HG02588 (cell line): ENCODE measurements around the gene KRTAP1-3.
"Not testable (repeated sequence)": the region's sequence is repeated elsewhere in the genome, so short reads cannot be mapped to it uniquely, and the experiment has no call there.

Source experiments
- ATAC-seq: cut with Tn5 transposase; IDR thresholded peaks from one replicate; pipeline ENCODE4 v1.9.1; 2021; ENCODE audit warnings: mild to moderate bottlenecking, moderate library complexity; ENCODE audit not compliant: unreplicated experiment

The KRTAP1-3 gene

DNA sequence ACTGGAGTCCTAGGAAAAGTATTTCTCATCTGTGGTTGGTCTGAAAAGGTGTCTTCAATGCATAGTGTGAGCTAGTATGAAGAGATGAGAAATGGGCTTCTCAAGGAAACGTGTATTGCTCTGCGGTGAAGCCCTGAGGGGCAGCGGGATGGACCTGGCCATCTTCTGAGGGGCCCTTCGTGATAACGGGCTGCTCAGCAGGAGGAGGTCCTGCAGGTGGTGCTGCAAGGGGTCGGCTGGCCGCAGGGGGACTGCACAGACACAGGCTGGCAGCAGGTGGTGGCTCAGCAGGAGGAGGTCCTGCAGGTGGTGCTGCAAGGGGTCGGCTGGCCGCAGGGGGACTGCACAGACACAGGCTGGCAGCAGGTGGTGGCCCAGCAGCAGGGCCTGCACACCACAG, 19.9 kb upstream of the KRTAP1-3 start:
- not testable (repeated sequence) for ATAC-seq

DNA sequence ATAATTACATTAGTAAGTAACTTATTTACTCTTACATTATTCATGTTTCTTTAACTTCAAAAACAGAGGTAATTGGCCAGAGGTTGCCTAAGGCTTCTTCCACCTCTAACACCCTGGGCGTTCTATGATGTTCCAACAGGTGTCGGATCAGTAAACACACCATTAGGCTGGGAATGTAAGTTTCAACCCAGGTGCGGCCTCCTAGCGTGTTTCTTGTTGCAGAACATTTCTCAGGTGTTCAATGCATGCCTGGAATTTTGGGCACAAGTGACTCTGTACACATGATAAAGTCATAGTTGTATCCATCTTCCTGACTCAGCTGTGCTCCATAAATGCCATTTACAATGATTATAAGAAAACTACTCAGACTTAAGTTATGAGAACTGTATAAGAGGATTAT, 19.4 kb upstream of the KRTAP1-3 start:
- ATAC-seq, result no peak

DNA sequence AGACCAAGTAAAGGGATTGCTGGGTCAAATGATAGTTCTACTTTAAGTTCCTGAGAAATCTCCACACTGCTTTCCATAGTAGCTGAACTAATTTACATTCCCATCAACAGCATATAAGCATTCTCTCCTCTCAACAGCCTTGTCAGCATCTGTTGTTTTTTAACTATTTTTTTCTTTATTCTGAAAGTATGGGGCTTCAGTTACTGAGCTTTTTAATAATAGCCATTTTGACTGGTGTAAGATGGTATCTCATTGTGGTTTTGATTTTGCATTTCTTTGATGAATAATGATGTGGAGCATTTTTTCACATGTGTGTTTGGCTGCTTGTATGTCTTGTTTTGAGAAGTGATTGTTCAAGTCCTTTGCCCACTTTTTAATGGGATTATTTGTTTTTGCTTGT, 17.9 kb upstream of the KRTAP1-3 start:
- no peak for ATAC-seq

DNA sequence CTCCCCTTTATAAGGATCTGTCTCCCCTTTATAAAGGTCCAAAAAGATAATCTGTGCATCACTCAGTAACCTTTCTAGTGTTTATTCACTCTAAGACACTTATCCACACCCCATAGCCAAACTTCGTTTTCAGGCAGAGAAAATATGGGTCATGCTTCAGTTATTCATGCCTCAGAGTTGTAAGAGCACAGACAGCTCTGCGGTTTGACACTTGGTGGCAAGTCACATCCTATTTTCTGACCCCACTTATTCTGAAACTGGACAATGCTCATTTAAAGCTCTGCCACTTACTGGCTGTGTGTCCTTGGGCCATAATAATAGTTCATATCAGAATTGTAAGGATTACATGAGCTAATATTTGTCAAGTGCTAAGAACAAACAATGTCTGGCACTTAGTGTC, 14.4 kb upstream of the KRTAP1-3 start:
- ATAC-seq, result no peak

DNA sequence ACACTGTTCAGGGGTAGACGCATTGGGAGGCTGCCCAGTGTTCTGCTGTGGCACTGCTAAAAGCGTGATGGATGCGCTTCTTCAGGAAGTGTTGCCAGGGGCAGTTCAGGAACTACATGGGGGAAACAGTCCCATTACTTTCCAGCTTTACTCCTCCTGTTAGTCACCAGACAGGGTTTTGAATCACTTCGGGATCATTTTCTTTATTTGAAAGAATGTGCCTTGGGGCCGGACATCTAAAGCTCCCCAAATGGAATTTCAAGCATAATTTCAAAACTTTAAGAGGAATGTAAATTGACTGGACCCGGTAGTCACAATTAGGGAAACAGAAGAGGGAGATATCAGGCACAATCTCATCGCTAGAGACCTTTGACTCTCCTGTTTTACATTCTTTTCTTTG, 13.8 kb upstream of the KRTAP1-3 start:
- ATAC-seq, result no peak

DNA sequence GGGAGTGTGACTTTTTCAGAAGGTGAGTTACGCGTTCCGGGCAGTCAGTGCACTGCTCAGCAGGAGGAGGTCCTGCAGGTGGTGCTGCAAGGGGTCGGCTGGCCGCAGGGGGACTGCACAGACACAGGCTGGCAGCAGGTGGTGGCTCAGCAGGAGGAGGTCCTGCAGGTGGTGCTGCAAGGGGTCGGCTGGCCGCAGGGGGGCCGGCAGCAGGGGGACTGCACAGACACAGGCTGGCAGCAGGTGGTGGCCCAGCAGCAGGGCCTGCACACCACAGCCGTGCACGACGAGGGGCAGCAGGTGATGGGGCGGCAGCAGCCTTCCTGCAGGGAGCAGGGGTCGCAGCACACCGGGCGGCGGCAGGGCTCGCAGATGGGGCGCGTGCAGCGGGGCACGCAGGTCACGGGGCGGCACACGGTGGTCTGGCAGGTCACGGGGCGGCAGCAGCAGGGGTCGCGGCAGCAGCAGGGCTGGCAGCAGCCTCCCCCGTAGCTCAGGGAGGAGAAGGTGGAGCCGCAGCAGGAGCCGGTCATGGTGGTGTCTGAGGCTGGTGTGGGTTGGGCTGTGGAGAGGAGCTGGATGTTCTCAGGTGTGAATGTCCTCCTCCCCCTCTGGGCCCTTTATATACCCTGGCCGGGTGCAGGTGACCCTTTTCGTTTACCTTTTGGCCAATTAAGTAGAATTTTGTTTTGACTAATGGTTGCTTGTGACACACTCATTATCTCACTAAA, 12.2 kb upstream of the KRTAP1-3 start, which contains the start of gene KRTAP2-1:
KRTAP2-1 (minus strand) TSS at position 582 of the 731 bp plus-strand sequence; CDS start at position 533, 49 bp downstream.
- ATAC-seq, result not testable (repeated sequence)

DNA sequence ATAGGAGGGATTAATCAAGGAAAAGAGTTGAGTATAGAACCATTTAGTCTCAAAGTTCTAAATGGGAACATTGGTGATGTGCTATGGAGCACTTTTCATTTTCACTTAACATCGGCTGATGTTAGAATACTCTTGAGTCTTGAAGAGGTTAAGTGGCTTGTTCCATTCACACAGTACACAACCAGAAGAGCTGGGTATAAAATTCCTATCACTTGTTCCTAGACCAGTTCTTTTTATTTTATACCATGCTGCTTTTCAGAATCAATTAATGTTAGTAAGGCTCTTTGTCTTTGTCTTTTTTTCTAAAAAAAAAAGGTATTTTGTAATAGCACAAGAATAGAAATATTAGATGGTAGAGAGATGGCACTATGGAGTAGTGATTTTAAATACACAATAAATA, 8.3 kb upstream of the KRTAP1-3 start:
- no peak for ATAC-seq

DNA sequence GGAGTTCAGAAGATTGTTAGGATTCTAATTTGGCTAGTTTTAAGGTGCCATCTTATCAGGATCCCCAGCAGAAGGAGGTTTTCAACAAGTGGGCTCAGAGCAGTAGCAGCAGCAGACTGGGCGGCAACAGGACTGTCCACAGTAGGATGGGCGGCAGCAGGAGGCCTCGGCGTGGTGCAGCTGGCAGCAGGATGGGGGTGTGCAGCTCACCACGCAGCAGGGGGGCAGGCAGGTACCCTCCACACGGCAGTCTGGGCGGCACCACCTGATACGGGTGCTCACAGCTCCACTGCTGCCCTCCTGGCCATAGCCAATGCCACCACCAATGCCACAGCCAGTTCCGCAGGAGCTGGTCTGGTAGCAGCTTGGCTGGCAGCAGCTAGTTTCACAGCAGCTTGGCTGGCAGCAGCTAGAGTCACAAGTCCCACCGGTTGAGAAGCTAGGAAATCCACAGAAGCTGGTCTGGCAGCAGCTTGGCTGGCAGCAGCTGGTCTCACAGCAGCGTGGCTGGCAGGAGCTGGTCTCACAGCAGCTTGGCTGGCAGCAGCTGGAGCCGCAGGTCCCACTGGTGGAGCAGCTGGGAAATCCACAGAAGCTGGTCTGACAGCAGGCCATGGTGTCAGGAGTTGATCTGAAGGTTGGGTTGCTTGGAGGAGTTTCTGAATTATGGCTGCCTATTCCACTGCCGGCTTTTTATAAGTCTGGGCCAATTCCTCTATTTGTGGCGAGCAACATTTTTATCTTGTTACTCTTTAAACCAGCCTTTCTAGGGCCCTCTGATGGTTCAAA, 6.3 kb upstream of the KRTAP1-3 start, which contains the start of gene KRTAP1-1:
KRTAP1-1 (minus strand) TSS at position 668 of the 789 bp plus-strand sequence; CDS start at position 615, 53 bp downstream.
- ATAC-seq, result not testable (repeated sequence)

DNA sequence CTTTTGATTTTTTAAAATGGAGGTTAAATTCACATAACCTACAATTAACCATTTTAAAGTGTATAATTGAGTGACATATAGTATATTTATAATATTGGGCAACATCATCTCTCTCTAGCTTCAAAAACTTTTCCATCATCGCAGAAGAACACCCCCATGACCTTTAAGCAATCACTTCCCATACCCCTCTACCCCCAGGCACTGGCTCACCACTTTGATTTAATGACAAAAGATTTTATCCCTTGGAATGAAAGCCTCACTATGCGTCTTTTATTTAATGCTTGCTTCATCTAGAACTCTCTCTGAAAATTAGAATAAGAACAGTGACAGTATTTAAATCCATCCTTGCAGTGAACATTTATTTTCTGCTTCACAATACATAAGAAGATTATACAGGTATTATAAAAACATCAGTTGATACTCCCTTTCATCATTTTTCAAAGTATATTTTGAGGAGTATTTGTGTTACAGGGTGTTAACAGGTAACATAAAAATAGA, 3.2 kb upstream of the KRTAP1-3 start:
- ATAC-seq, result no peak

DNA sequence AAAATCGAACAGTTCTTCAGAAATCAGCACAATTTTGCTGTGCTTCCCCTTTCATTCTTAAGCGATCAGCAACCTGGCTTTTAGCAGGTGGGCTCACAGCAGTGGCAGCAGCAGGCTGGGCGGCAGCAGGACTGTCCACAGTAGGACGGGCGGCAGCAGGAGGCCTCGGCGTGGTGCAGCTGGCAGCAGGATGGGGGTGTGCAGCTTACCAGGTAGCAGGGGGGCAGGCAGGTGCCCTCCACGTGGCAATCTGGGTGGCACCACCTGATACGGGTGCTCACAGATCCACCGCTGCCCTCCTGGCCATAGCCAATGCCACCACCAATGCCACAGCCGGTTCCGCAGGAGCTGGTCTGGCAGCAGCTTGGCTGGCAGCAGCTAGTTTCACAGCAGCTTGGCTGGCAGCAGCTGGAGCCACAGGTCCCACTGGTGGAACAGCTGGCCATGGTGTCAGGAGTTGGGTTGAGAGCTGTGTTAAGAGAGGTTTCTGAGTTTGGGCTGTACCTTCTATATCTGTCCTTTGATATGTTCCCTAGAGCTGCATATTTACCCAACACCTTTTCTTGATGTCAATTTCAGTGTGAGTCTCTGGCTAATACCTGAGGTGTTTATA, 4.9 kb downstream of the KRTAP1-3 start, which contains the start of gene KRTAP1-4:
KRTAP1-4 (minus strand) TSS at position 563 of the 613 bp plus-strand sequence; CDS start at position 446, 117 bp downstream.
- ATAC-seq, result no peak

DNA sequence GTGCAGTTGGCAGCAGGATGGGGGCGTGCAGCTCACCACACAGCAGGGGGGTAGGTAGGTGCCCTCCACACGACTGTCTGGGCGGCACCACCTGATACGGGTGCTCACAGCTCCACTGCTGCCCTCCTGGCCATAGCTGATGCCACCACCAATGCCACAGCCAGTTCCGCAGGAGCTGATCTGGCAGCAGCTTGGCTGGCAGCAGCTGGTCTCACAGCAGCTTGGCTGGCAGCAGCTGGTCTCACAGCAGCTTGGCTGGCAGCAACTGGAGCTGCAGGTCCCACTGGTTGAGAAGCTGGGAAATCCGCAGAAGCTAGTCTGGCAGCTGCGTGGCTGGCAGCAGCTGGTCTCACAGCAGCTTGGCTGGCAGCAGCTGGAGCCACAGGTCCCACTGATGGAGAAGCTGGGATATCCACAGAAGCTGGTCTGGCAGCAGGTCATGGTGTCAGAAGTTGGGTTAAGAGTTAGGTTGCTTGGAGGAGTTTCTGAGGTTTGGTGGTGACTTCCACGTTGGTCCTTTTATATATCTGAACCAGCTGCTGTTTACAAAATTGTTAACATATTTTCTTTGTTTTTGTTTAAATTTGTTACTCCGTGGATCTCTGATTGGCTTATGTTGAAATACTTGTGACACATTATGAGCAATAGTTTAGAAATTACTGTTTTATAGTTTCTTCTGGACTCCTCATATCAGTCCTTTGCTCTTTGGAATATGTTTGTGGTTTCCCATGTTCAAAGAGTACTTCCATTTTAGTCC, 7.8 kb downstream of the KRTAP1-3 start, which contains the start of gene KRTAP1-5:
KRTAP1-5 (minus strand) TSS at position 494 of the 757 bp plus-strand sequence; CDS start at position 441, 53 bp downstream.
- ATAC-seq, result no peak

DNA sequence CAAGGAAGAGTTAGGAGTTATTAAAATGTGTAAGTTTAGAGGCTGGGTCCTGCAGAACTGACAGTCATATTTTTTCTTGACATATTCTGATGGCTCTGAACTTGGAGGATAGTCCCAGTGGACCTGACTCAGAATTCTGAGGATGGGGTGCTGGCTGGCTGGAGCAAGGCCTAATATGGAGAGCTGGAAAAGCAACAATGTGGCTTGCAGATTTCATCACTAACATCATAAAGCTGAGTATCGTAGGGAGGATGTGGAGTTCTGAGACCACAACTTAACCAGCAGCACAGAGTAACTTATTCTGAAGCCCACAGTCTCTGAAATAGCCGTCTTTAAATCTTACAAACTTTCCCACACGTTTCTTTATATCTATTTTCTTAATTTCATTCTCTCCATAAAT, 10.0 kb downstream of the KRTAP1-3 start:
- no peak for ATAC-seq

DNA sequence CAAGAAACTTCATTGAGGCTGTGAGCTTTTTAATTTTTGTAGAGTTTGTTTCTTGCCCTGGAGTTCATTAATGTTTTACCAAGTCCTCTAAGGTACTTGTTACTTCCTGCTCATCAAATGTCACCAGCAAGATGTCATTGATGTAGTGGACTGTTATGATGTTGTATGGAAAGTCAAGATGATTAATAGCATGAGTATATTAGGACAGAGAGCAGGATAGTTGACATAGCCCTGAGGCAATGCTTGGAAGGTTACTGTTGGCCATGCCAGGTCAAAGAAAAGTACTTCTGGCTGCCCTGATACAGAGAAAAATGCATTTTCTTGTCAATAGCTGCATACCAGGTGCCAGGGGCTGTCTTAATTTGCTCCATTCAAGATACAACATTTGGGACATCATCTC, 14.3 kb downstream of the KRTAP1-3 start:
- no peak for ATAC-seq

DNA sequence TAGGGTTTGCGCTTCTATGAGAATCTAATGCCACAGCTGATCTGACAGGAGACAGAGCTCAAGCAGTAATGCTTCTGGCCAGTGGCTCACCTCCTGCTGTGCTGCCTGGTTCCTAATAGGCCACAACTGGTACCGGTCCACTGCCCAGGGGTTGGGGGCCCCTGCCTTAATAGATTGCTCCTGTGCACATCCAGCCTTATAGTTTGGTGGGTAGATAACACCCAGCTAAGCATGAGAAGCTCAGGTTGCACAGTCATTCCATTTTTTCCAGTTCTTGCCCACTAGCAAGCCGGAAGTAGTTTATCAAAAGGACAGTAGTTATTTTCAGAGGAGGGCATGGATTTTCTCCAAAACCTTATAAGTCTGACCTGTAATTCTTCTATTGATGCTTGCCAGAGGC, 15.3 kb downstream of the KRTAP1-3 start:
- ATAC-seq, result no peak

DNA sequence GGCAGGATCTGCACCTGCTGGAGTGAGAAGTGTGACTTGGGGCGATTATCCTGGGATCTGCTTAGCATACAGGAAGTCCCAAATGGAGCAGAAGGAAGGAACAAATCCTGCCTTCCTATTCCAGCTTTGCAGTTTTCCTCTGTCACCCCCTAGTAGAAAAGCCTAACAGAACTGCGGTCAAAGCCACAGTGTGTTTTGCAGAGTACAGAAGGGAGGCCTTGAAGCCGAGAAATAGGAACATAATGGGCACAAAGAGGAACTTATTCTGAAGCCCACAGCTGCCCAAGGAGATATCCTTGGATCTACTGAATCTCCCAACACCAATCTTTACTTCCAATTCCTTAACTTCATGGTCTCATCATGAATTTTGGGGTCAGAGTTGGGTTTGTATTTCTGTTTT, 16.1 kb downstream of the KRTAP1-3 start:
- ATAC-seq, result no peak

DNA sequence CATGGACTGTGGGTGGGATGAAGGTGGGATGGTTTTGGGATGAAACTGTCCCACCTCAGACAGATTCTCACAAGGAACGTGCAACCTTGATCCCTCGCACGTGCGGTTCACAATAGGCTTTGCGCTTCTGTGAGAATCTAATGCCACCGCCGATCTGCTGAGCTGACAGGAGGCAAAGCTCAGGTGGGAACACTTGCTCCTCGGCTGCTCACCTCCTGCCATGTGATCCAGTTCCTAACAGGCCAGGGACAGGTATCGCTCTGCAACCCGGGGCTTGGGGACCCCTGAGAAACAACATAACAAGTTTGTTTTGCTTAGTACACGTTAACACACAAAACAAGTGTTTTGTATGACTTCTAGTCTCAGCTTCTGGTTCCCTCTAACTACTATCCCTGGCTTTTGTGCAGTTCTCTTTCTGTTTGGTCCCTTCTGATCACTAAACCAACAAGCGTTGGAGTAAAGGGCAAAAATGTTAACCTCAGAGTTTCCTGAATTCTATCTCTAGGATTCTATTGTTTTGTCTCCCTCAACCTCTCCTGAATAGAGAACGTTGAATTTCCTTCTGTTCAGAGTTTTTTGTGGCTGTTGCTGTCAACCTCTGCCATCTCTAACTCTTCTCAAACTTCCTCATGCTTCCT, 18.0 kb downstream of the KRTAP1-3 start:
- no peak for ATAC-seq

DNA sequence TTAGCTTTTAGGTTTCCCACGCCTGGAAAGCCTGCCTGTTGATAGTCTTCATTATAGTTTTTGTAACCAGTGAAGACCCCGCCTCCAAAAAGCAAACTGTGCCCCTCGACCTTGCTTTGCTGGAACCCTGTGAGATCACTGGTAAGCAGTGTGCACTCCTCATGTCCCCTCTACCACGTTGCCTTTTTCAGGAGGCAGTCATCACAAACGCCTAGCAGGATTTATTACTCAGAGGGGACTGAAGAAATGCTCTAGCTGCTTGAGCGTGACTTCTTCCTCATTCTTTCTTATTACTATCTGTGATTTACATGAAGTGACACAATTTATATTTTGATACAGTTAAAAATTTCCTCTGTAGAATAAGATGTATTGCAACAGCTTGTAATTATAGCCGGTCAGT, 19.2 kb downstream of the KRTAP1-3 start:
- ATAC-seq, result no peak

DNA sequence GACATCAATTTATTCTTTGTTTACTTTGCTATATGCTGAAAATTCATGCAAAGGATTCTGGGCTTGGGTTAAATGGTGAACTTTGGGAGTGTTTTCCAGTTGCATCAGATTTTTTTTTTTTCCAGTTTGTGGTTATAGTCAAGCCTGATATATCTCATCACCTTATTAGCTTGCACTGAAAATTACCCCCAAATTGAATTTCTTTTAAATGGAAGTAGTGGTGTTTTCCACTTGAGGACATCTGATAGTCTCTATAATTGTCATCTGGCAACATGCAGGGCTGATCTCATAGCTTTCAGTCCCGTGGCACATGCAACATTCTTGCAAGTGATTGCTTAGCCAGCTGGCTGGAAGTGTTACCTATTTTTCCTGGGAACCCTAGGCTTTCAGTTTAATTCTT, 21.1 kb downstream of the KRTAP1-3 start:
- no peak for ATAC-seq

DNA sequence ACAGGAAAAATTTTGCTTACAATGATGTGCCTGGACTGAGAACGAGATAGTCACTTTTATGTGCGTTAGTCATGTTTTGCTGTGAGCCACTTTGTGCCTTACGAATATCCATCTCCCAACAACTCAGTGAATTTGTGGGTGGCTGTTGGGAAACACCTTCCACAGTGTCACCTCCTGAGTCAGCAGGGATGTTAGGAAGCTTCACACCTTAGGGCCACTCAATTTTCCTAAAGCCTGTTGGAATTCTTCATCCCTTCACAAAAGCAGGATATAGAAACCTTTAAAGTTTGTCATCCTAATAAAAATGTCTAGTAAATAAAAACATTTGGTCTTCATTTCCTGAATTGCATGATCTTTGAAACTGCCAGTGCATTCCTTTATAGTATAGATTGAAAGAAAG, 21.5 kb downstream of the KRTAP1-3 start:
- no peak for ATAC-seq
